Upper lobe of left lung (tissue), 4 donors: ENCODE data around the gene RIMBP2.

Experiments
- EP300 ChIP-seq, 4 donors: sonication (generic); formaldehyde crosslinking; IDR thresholded peaks; one replicate each; pipeline ENCODE4 v1.5.1; 2017; ENCODE audit warnings: antibody characterized with exemption in 4 of 4, control low read depth in 2 of 4
- POLR2A ChIP-seq, 4 donors: fragments of 450-650 bp; IDR thresholded peaks; one replicate each; pipeline ENCODE4 v1.5.1; 2016 to 2017; ENCODE audit warnings: antibody characterized with exemption in 4 of 4, mild to moderate bottlenecking in 2 of 4
- POLR2AphosphoS5 ChIP-seq, 2 donors: sonication (generic); formaldehyde crosslinking; IDR thresholded peaks; one replicate each; pipeline ENCODE4 v1.5.1; 2017; ENCODE audit warnings: antibody characterized with exemption in 2 of 2
- TF ChIP-seq, protein P1 (sequence below), 6 experiments: fragments of 450-650 bp in 4 of 6; fragments of 200-600 bp in 2 of 6; sonication (generic) in 2 of 6; IDR thresholded peaks; one replicate each; pipeline ENCODE4 v1.5.1; 2016 to 2019; ENCODE audit warnings: antibody characterized with exemption in 6 of 6

GRCh38 chr12:130705178-130705822 is 10.8 kb downstream of the RIMBP2 start:
- TF ChIP-seq POLR2AphosphoS5 (IDR thresholded peaks at IDR 0.05) (no peak), EP300 (IDR thresholded peaks at IDR 0.05) (no peak), POLR2A (IDR thresholded peaks at IDR 0.05) (no peak)
- TF ChIP-seq, protein P1, sequence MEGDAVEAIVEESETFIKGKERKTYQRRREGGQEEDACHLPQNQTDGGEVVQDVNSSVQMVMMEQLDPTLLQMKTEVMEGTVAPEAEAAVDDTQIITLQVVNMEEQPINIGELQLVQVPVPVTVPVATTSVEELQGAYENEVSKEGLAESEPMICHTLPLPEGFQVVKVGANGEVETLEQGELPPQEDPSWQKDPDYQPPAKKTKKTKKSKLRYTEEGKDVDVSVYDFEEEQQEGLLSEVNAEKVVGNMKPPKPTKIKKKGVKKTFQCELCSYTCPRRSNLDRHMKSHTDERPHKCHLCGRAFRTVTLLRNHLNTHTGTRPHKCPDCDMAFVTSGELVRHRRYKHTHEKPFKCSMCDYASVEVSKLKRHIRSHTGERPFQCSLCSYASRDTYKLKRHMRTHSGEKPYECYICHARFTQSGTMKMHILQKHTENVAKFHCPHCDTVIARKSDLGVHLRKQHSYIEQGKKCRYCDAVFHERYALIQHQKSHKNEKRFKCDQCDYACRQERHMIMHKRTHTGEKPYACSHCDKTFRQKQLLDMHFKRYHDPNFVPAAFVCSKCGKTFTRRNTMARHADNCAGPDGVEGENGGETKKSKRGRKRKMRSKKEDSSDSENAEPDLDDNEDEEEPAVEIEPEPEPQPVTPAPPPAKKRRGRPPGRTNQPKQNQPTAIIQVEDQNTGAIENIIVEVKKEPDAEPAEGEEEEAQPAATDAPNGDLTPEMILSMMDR (IDR thresholded peaks at IDR 0.05) = no peak
